Astrocyte of the spinal cord (primary cell): ENCODE data around the gene GTPBP8.
A peak's percentile ranks its signal among the peaks of the same experiment; 100 is the strongest.

ENCODE experiments used
- DNase-seq: peaks from one replicate; pipeline ENCODE4 v3.0.0; 2011; ENCODE audit warnings: low read depth, low spot score
- H3K4me3 ChIP-seq: 2 replicates; pipeline ENCODE4 v1.5.1; 2011; ENCODE audit warnings: low read depth, mild to moderate bottlenecking, low read length, moderate library complexity
- in situ Hi-C: cut with HindIII; loops from 2 replicates; pipeline ENCODE4 v1.10.0; 2017; ENCODE audit warnings: low sequenced_read_pairs
- TF ChIP-seq, protein P1 (sequence below): IDR thresholded peaks from 2 replicates; pipeline ENCODE4 v1.5.1; 2012; ENCODE audit warnings: low read depth, mild to moderate bottlenecking, low read length, inconsistent platforms

GTPBP8 gene

DNA sequence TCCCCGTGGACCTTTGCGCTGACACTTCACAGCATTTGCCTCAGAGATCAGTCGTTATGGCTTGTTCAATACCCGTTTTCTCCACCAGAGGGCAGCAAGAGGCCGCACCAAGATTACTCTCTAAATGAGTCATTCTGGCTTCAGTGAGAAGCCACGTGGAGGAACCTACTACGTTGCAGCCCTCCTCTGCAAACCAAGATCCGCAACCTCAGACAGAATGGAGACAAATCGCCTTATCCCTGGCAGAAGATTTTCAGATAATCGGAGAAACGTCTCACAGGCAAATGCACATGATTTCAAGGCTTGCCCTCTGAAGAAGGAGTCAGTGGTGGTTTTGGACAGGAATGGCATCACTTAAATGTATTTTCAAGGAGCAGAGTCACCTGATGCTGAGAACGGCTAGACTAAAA lies 60.5 kb downstream of the GTPBP8 start:
- in situ Hi-C loops = no loop called here
- peak; percentile 86 for DNase-seq
- H3K4me3 ChIP-seq = no peak overlapping the region
- TF ChIP-seq, protein P1, sequence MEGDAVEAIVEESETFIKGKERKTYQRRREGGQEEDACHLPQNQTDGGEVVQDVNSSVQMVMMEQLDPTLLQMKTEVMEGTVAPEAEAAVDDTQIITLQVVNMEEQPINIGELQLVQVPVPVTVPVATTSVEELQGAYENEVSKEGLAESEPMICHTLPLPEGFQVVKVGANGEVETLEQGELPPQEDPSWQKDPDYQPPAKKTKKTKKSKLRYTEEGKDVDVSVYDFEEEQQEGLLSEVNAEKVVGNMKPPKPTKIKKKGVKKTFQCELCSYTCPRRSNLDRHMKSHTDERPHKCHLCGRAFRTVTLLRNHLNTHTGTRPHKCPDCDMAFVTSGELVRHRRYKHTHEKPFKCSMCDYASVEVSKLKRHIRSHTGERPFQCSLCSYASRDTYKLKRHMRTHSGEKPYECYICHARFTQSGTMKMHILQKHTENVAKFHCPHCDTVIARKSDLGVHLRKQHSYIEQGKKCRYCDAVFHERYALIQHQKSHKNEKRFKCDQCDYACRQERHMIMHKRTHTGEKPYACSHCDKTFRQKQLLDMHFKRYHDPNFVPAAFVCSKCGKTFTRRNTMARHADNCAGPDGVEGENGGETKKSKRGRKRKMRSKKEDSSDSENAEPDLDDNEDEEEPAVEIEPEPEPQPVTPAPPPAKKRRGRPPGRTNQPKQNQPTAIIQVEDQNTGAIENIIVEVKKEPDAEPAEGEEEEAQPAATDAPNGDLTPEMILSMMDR = peak; percentile 74
